Suprapubic skin (tissue), 3 donors: ENCODE results near the gene RCAN2.

Source experiments
- CTCF ChIP-seq, 2 donors: fragments of 200-600 bp in 1 of 2; fragments of 450-650 bp in 1 of 2; sonication (generic) in 1 of 2; IDR thresholded peaks; one replicate each; pipeline ENCODE4 v1.5.1; 2016 to 2019; ENCODE audit warnings: antibody characterized with exemption in 2 of 2, mild to moderate bottlenecking in 1 of 2, moderate library complexity in 1 of 2
- EP300 ChIP-seq: sonication (generic); formaldehyde crosslinking; IDR thresholded peaks from one replicate; pipeline ENCODE4 v1.6.1; 2017; ENCODE audit warnings: antibody characterized with exemption
- POLR2A ChIP-seq, 2 donors: fragments of 450-650 bp; IDR thresholded peaks; one replicate each; pipeline ENCODE4 v1.6.1; 2017; ENCODE audit warnings: antibody characterized with exemption in 2 of 2, mild to moderate bottlenecking in 2 of 2, moderate library complexity in 2 of 2

GRCh38 chr6:46246727-46247126, 244.5 kb downstream of the RCAN2 start:
- TF ChIP-seq CTCF (IDR thresholded peaks at IDR 0.05), result no peak
- no peak for TF ChIP-seq POLR2A (IDR thresholded peaks at IDR 0.05)
- no peak for TF ChIP-seq EP300
